ENCODE measurements around the gene PTPN14. TPM values are rescaled to one million over a fixed set of nuclear protein-coding genes. Genes with fewer than 3 reads are reported as not detected.

PTPN14 gene
- total and polyA plus RNA-seq, 2 of the 4 experiments (the other 2 are of a cell fraction), result 21.5 to 31.7 TPM

DNA sequence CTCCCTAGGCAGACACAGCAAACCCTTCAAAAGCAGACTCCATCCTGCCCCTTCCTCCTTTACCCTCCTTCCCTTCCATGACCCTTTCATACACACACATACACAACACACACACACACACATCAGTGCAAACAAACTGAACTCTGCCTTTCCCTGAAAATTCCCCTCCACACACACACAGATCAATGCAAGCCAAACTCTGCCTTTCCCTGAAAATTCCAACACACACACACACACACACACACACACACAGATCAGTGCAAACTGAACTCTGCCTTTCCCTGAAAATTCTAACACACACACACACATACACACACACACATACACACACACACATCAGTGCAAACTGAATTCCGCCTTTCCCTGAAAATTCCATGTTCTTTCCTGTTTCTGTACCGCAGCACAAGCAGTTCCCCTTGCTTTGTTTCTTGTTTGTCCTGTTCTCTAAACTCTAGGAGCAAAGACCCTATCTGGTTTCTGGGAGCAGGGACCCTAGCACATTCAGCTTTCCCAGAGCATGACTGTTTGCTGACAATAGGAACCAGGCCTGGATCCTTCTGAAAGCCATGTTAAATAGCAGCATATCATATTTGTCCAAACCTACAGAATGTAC, 91.0 kb downstream of the PTPN14 start:
- Histone ChIP-seq H3K56ac (ENCODE audit: extremely low read depth, insufficient read depth, low read length) (no peak overlapping the region), H3K27ac (ENCODE audit: insufficient read depth, low read length) (no peak overlapping the region), H4K91ac (ENCODE audit: insufficient read depth, low read depth, low read length) (no peak overlapping the region), H4K5ac (ENCODE audit: low read depth, low read length) (peak overlapping the region; percentile 42), H3K36me3 (ENCODE audit: control insufficient read depth, insufficient read depth, low read length) (peaks cover 14% of the 10 kb centered on the region), H4K20me1 (ENCODE audit: insufficient read depth, low read length) (peaks cover 42% of the 10 kb centered on the region), H3K9me1 (ENCODE audit: insufficient read depth, low read length) (peaks cover 26% of the 10 kb centered on the region), H3K4me3 (ENCODE audit: insufficient read depth, low read depth, low read length) (no peak overlapping the region), H2BK15ac (ENCODE audit: low read depth, low read length) (peak overlapping the region; percentile 12; the same call in 2 of the 3 replicates), H3K27me3 (ENCODE audit: control insufficient read depth, insufficient read depth, low read length) (no peaks in the 10 kb centered on the region), H3K79me1 (ENCODE audit: low read depth in 1 of 2, low read length in 2 of 2) (peaks cover 49 to 73% of the 10 kb centered on the region in 2 experiments), H3K23ac (ENCODE audit: low read depth, low read length) (peak overlapping the region; percentile 39), H3K14ac (replicated peaks; ENCODE audit: low read depth, low read length) (peak overlapping the region; percentile 12), H2AFZ (replicated peaks; ENCODE audit: low read length, poor library complexity) (no peak overlapping the region), H3K4ac (ENCODE audit: low read depth, low read length) (peak overlapping the region; percentile 55; the same call in 1 of the 2 replicates), H2BK120ac (ENCODE audit: low read depth, low read length) (no peak overlapping the region; the same call in 1 of the 2 replicates), H3K9me3 (ENCODE audit: control insufficient read depth, insufficient read depth, low read length) (no peaks in the 10 kb centered on the region), H3K4me2 (ENCODE audit: low read depth, low read length) (0 out of 2 replicates have a peak overlapping the region, but pooled peaks have one; percentile 3), H2AK9ac (replicated peaks; ENCODE audit: low read depth, low read length, poor library complexity) (no peak overlapping the region), H2AK5ac (ENCODE audit: low read depth, low read length) (no peak overlapping the region), H3K9ac (ENCODE audit: low read depth, low read length) (peak overlapping the region; percentile 46), H4K8ac (ENCODE audit: low read depth in 2 of 2, low read length in 2 of 2) (peak overlapping the region in 1 of 2 experiments; percentile 40; a peak in 1 of 4 replicates), H3K18ac (ENCODE audit: low read depth, low read length) (peak overlapping the region; percentile 51; the same call in 1 of the 2 replicates), H2BK5ac (ENCODE audit: low read depth, low read length, poor library complexity, severe bottlenecking) (peak overlapping the region; percentile 27), H3K4me1 (ENCODE audit: control insufficient read depth, insufficient read depth, low read length) (peaks cover 10% of the 10 kb centered on the region), H2BK20ac (ENCODE audit: low read depth, low read length) (no peak overlapping the region)
- CTCF ChIA-PET, result no interaction called here
- intact Hi-C loops (cut with micrococcal nuclease), result no loop called here
- dilution Hi-C loops (cut with HindIII; ENCODE audit: low sequenced_read_pairs, unreplicated experiment), result no loop called here
- POLR2A ChIA-PET (ENCODE audit: unreplicated experiment), result no interaction called here
- TF ChIP-seq BHLHE40 (IDR thresholded peaks at IDR 0.05; ENCODE audit: low read depth, low read length) (no peak), CEBPB (IDR thresholded peaks at IDR 0.05; ENCODE audit: low read depth, low read length) (no peak), RFX5 (IDR thresholded peaks at IDR 0.05; ENCODE audit: low read depth, low read length) (no peak)
- 42% methylated on average over 2 of the region's 2 CpGs; no CpG with 5 or more reads in 1 of the 2 experiments for WGBS, 2 experiments (ENCODE audit: extremely low coverage in 2 of 2, insufficient read length in 1 of 2)
- DNase-seq (no peak), ATAC-seq (ENCODE audit: low read depth) (no peak; the same call in 1 of the 2 replicates)
- BruUV-seq (replicated peaks), result no TSS peak
- in situ Hi-C loops (cut with MboI; ENCODE audit: low sequenced_read_pairs), result no loop called here

Data from IMR-90 (cell line).